Measurements from ENCODE around the gene PACS2. TPM values are rescaled to one million over a fixed set of nuclear protein-coding genes. Genes with fewer than 3 reads are reported as not detected.
"Not testable (repeated sequence)": the region's sequence is repeated elsewhere in the genome, so short reads cannot be mapped to it uniquely, and the experiment has no call there.

The PACS2 gene
- total RNA-seq, 1 donor, result 27.0 TPM

GRCh38 chr14:105355049-105355575 lies 40.6 kb downstream of the PACS2 start:
- no peaks in the 10 kb centered on the region for H3K9me3 ChIP-seq (ENCODE audit: low read depth, low read length)
- no peaks in the 10 kb centered on the region for H3K27me3 ChIP-seq (ENCODE audit: insufficient read depth, low read length)
- peaks cover 5% of the 10 kb centered on the region for H3K4me1 ChIP-seq (ENCODE audit: insufficient read depth, low read length)
- no peak overlapping the region for H3K4me3 ChIP-seq (ENCODE audit: low read length)

- H3K27me3 ChIP-seq (ENCODE audit: insufficient read depth, low read length), result no peaks in the 10 kb centered on the region
- peaks cover 5% of the 10 kb centered on the region for H3K4me1 ChIP-seq (ENCODE audit: insufficient read depth, low read length)
- no peak overlapping the region for H3K4me3 ChIP-seq (ENCODE audit: low read length)
- no peaks in the 10 kb centered on the region for H3K9me3 ChIP-seq (ENCODE audit: low read depth, low read length)
Observed at GRCh38 chr14:105355850-105356604, 41.5 kb downstream of the PACS2 start.

- Histone ChIP-seq H3K9me3 (ENCODE audit: low read depth, low read length) (no peaks in the 10 kb centered on the region), H3K27me3 (ENCODE audit: insufficient read depth, low read length) (no peaks in the 10 kb centered on the region), H3K4me3 (ENCODE audit: low read length) (no peak overlapping the region), H3K4me1 (ENCODE audit: insufficient read depth, low read length) (peaks cover 3% of the 10 kb centered on the region)
Observed at GRCh38 chr14:105356927-105357326, 42.4 kb downstream of the PACS2 start.

DNA sequence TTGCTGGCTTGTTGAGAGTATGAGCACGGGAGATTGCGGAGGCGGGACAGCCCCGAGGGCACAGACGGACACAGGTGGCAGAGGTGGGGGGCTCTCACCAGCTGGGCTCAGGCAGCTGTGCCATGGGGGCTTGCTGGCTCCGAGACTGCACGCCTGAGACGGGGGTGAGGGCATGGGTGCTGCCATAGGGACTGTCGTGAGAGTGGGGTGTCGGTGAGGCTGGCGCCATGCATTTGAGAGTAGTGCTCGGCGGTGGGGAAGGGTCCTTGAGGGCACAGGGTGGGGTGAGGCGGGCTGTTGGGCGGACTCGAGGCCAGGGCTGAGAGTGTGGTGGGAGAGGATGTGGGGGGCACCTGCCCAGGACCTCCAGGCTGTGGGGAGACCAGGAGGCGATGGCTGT lies 43.1 kb downstream of the PACS2 start:
- Histone ChIP-seq H3K27me3 (ENCODE audit: insufficient read depth, low read length) (no peaks in the 10 kb centered on the region), H3K4me1 (ENCODE audit: insufficient read depth, low read length) (no peaks in the 10 kb centered on the region), H3K9me3 (ENCODE audit: low read depth, low read length) (no peaks in the 10 kb centered on the region), H3K4me3 (ENCODE audit: low read length) (no peak overlapping the region)

DNA sequence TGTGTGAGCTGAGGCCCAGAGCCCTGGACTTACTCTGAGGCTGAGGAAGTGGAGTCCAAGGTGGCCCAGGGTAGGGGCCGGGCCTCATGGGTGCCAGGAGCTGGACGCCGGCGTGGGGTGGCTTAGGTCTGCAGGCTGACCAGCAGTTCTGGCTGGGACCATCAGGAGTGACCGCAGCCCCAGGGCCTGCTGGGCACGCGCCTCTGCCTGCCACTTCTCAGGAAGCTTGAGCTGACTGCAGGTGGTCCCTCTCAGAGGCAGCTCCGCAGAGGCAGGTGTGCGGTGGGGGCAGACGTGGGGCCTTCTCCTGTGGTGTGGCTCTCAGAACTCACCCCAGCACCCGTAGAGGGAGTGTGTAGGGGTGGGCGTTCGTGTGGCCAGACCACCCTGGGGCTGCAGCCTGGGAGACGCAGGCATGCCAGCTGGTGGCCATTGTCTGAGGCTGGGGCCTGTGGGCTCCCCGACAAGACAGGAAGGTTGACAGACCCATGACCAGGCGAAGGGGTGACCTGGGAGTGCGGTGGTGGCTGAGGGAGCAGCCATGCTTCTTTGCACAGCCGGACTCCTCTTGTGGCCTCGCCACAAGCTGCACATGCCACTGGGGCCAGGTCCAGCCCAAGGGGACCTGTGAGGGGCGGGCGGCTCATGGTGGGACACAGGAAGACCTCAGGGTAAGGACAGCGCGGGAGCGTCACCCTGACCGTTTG lies 43.7 kb downstream of the PACS2 start:
- Histone ChIP-seq H3K9me3 (ENCODE audit: low read depth, low read length) (no peaks in the 10 kb centered on the region), H3K27me3 (ENCODE audit: insufficient read depth, low read length) (no peaks in the 10 kb centered on the region), H3K4me1 (ENCODE audit: insufficient read depth, low read length) (no peaks in the 10 kb centered on the region), H3K4me3 (ENCODE audit: low read length) (no peak overlapping the region)

DNA sequence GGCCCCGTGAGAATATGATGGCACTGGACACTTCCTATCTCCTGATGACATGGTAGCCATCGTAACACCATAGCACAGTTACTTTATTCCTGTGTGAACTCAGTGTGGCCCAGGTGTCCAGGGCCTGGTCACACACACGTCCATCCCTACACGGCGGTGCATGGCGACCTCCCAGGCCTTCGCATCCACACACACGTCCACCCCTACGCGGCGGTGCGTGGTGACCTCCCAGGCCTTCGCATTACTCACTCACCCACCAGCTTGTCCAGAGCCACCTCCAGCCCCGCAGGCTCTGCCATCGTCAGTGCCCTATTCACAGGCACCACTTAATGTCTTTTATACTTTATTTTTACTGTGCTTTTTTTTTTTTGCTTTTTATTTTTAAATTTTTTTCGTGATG lies 44.4 kb downstream of the PACS2 start:
- no peaks in the 10 kb centered on the region for H3K27me3 ChIP-seq (ENCODE audit: insufficient read depth, low read length)
- H3K4me1 ChIP-seq (ENCODE audit: insufficient read depth, low read length), result no peaks in the 10 kb centered on the region
- H3K9me3 ChIP-seq (ENCODE audit: low read depth, low read length), result no peaks in the 10 kb centered on the region

DNA sequence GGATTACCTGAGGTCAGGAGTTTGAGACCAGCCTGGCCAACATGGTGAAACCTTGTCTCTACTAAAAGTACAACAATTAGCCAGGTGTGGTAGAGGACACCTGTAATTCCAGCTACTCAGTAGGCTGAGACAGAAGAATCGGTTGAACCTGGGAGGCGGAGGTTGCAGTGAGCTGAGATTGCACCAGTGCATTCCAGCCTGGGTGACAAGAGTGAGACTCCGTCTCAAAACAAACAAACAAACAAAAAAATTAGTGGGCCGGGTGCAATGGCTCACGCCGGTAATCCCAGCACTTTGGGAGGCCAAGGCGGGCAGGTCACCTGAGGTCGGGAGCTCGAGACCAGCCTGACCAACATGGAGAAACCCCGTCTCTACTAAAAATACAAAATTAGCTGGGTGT lies 46.9 kb downstream of the PACS2 start:
- H3K4me3 ChIP-seq (ENCODE audit: low read length); H3K27me3 ChIP-seq (ENCODE audit: insufficient read depth, low read length); H3K9me3 ChIP-seq (ENCODE audit: low read depth, low read length); H3K4me1 ChIP-seq (ENCODE audit: insufficient read depth, low read length): not testable (repeated sequence)

More for the DNA sequence above, 44.4 kb downstream of the PACS2 start:
- no peak overlapping the region for H3K4me3 ChIP-seq (ENCODE audit: low read length)

- H3K9me3 ChIP-seq (ENCODE audit: low read depth, low read length), result no peaks in the 10 kb centered on the region
- H3K27me3 ChIP-seq (ENCODE audit: insufficient read depth, low read length), result no peaks in the 10 kb centered on the region
- no peak overlapping the region for H3K4me3 ChIP-seq (ENCODE audit: low read length)
- H3K4me1 ChIP-seq (ENCODE audit: insufficient read depth, low read length), result no peaks in the 10 kb centered on the region
Observed at GRCh38 chr14:105363847-105364708, 49.5 kb downstream of the PACS2 start.

- H3K4me3 ChIP-seq (ENCODE audit: low read length), result no peak overlapping the region
- H3K27me3 ChIP-seq (ENCODE audit: insufficient read depth, low read length), result no peaks in the 10 kb centered on the region
- H3K9me3 ChIP-seq (ENCODE audit: low read depth, low read length), result no peaks in the 10 kb centered on the region
- no peaks in the 10 kb centered on the region for H3K4me1 ChIP-seq (ENCODE audit: insufficient read depth, low read length)
Observed at GRCh38 chr14:105365101-105365500, 50.6 kb downstream of the PACS2 start.

- Histone ChIP-seq H3K27me3 (ENCODE audit: insufficient read depth, low read length) (no peaks in the 10 kb centered on the region), H3K4me1 (ENCODE audit: insufficient read depth, low read length) (no peaks in the 10 kb centered on the region), H3K4me3 (ENCODE audit: low read length) (no peak overlapping the region), H3K9me3 (ENCODE audit: low read depth, low read length) (no peaks in the 10 kb centered on the region)
Observed at GRCh38 chr14:105365681-105366080, 51.1 kb downstream of the PACS2 start.

- Histone ChIP-seq H3K4me3 (ENCODE audit: low read length) (no peak overlapping the region), H3K4me1 (ENCODE audit: insufficient read depth, low read length) (no peaks in the 10 kb centered on the region), H3K27me3 (ENCODE audit: insufficient read depth, low read length) (no peaks in the 10 kb centered on the region), H3K9me3 (ENCODE audit: low read depth, low read length) (no peaks in the 10 kb centered on the region)
Observed at GRCh38 chr14:105366386-105367074, 52.0 kb downstream of the PACS2 start.

DNA sequence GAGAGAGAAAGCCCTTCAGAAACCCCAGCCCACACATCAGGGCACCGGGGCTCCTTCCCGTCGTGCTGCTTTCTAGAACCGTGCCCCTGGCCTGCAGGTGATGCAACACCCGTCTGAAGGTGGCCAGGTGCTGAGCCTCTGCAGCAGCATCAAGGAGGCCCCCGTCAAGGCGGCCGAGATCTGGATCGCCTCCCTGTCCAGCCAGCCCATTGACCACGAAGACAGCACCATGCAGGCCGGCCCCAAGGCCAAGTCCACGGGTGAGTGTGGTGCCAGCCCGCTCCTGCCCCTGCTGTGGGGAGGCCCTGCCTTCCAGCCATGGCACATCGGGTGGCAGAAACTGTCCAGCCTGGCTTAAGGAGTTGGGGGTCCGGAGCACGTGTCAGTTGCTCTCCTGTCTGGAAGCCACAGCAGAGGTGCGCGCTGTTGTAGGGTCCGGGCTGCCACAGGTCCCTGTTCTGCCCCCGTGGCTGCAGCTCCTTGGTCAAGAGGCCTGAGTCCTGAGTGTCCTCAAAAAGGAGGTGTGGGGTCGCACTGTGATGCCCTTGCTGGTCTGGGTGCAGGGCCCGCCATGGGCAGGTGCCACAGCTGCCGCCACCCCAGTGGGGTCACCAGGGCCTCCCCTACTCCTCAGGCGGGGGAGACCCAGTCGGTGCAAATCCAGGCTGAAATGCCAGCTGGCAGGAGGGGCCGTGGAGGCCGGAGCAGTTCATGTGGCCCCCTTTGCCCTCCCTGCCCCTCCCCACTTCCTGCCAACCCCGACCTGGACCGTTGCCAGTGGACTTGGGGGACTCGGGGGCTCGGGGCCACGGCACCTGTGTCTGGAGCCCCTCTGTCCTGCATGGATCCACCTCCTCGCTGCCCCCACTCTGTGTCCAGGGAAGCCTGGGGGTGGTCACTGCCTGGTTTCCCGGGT lies 52.8 kb downstream of the PACS2 start:
- Histone ChIP-seq H3K4me1 (ENCODE audit: insufficient read depth, low read length) (no peaks in the 10 kb centered on the region), H3K27me3 (ENCODE audit: insufficient read depth, low read length) (no peaks in the 10 kb centered on the region), H3K4me3 (ENCODE audit: low read length) (no peak overlapping the region), H3K9me3 (ENCODE audit: low read depth, low read length) (no peaks in the 10 kb centered on the region)

GRCh38 chr14:105368032-105368417 lies 53.5 kb downstream of the PACS2 start:
- H3K4me3 ChIP-seq (ENCODE audit: low read length), result no peak overlapping the region
- no peaks in the 10 kb centered on the region for H3K4me1 ChIP-seq (ENCODE audit: insufficient read depth, low read length)
- no peaks in the 10 kb centered on the region for H3K9me3 ChIP-seq (ENCODE audit: low read depth, low read length)
- H3K27me3 ChIP-seq (ENCODE audit: insufficient read depth, low read length), result no peaks in the 10 kb centered on the region

GRCh38 chr14:105368426-105368825 lies 53.9 kb downstream of the PACS2 start:
- H3K4me1 ChIP-seq (ENCODE audit: insufficient read depth, low read length), result no peaks in the 10 kb centered on the region
- no peaks in the 10 kb centered on the region for H3K27me3 ChIP-seq (ENCODE audit: insufficient read depth, low read length)
- no peaks in the 10 kb centered on the region for H3K9me3 ChIP-seq (ENCODE audit: low read depth, low read length)
- H3K4me3 ChIP-seq (ENCODE audit: low read length), result no peak overlapping the region

Data from mononuclear cell (primary cell).